GM19372 (cell line): ENCODE results near the gene PRF1.
A peak's percentile ranks its signal among the peaks of the same experiment; 100 is the strongest.
"Not testable (repeated sequence)": the region's sequence is repeated elsewhere in the genome, so short reads cannot be mapped to it uniquely, and the experiment has no call there.

Source experiments
- ATAC-seq: cut with Tn5 transposase; IDR thresholded peaks from one replicate; pipeline ENCODE4 v1.9.1; 2021; ENCODE audit warnings: mild to moderate bottlenecking, low read depth, moderate library complexity; ENCODE audit not compliant: unreplicated experiment

Gene PRF1

GRCh38 chr10:70581176-70581575 lies 21.4 kb downstream of the PRF1 start:
- not testable (repeated sequence) for ATAC-seq

- ATAC-seq: no peak
Observed at GRCh38 chr10:70579234-70580002, 23.1 kb downstream of the PRF1 start.

DNA sequence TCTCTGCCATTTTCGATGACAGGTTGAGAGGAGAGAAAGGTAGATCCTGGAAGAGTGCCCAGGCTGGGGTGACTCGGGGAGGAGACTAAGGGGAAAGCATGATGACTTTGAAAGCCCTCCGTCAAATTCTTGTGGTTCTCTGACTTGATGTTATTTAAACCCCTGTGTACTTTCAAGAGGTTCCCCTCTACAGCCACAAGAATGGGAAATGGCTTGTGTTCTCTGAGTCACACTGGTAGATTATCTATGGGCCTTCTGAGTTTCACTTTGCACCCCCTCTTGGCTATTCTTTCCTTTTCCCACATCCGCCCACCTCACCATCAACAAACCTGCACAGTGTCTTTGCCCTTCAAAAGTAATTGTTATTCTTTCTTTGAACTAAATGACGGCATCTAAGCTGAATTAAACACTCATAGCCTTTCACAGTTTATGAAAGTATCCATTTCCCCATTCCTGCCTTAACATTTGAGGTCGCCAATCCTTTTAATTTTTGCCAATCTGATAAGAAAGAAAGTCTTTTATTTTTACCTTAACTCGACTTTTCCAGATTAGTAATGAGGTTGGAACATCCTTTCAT lies 24.1 kb downstream of the PRF1 start:
- ATAC-seq: peak; percentile 49

GRCh38 chr10:70576803-70577517 lies 25.6 kb downstream of the PRF1 start:
- no peak for ATAC-seq

- ATAC-seq: peak; percentile 45
Observed at GRCh38 chr10:70575874-70576802, 26.4 kb downstream of the PRF1 start.

DNA sequence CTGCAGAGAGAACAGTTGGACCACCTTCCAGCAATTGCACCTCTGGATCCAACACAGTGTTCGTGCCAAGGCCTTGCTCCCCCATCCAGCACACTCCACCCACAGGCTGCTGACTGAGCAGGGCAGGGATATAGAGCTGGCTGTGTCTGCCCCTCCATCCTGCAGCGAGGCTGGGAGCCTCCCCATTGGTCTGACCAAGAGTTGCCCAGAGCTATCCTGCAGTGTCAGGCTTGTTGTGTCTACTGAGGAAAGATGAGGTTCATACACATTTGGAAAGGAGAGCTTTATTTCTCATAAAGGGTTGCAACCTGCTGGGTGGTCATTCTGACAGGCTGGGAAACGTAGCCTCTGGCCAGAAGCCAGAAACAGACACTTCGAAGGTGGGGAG lies 27.1 kb downstream of the PRF1 start:
- ATAC-seq: no peak

DNA sequence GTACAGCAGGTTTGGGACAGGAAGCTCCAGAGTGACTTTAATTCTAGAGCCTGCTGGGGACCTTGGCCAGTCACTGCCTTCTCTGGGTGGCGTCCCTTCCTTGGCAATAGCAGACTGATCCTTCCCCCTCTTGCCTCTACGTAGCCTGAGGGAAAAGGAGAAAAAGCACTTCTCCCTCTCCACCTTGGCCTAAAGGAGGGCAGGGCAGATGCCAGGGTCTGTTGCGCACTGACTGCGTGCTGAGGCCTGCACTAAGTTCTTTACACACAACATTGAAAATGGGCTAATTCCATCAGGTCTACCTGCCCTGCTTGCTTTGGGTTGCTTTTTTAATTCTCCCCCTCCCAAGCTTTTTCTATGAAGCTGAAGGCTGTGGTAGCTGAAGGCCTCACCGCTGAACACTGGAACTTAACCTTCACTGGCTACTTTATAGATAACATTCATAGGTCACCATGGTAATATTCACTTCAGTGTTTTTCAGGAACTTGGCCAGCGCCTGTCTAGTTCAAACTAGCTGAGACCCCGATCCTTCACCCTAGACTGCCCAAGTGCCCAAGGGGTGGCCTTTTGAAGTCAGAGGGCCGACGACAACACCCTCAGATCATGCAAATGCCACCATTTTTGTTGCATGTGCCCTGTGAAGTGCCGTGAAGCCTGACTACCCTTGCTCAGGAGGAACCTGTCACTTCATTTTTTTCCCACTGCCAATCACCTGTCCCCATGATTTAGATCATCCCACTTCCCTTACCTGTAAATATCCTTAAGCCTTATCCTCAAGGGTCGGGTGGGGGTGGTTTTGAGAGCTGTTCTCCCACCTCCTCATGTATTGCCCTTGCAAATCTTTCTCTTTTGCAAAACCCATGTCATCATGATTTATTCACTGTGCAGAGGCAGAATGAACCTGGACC lies 28.7 kb downstream of the PRF1 start:
- no peak for ATAC-seq

- ATAC-seq: no peak
Observed at GRCh38 chr10:70571636-70572439, 30.7 kb downstream of the PRF1 start.

DNA sequence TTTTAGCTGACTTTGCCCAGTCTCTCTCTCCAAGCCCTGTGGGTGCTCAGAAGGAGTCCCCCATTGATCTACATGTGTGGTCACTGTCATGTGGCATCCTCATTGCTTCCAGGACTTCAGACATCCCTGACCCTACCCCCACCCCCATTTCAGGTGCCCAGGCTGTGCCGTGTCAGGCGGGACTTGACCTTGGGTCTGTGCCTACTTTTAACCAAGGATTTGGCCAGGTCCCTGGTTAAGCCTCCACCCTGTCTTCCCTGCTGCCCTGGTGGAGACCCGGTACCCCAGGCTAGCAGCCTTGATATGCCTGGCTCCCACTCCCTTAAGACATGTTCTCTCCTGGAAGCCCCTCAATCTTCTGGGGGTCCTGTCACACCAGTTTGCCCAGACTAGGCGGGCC lies 31.3 kb downstream of the PRF1 start:
- ATAC-seq: no peak

- no peak for ATAC-seq
Observed at GRCh38 chr10:70568781-70569495, 33.6 kb downstream of the PRF1 start.

DNA sequence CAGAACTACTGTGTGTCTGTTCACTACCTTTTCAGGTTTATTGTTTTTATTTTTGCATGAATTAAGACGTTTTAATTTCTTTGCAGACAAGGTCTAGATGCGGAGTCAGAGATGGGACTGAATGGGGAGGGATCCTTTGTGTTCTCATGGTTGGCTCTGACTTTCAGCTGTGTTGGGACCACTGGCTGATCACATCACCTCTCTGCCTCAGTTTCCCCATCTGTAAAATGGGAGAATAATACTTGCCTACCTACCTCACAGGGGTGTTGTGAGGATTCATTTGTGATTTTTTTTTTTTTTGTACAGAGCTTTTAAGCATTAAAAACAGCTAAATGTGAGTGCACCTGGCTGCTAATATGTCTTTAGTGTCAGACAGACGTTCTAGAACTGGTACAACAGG lies 34.4 kb downstream of the PRF1 start:
- no peak for ATAC-seq

GRCh38 chr10:70567603-70568002 lies 34.9 kb downstream of the PRF1 start:
- no peak for ATAC-seq

DNA sequence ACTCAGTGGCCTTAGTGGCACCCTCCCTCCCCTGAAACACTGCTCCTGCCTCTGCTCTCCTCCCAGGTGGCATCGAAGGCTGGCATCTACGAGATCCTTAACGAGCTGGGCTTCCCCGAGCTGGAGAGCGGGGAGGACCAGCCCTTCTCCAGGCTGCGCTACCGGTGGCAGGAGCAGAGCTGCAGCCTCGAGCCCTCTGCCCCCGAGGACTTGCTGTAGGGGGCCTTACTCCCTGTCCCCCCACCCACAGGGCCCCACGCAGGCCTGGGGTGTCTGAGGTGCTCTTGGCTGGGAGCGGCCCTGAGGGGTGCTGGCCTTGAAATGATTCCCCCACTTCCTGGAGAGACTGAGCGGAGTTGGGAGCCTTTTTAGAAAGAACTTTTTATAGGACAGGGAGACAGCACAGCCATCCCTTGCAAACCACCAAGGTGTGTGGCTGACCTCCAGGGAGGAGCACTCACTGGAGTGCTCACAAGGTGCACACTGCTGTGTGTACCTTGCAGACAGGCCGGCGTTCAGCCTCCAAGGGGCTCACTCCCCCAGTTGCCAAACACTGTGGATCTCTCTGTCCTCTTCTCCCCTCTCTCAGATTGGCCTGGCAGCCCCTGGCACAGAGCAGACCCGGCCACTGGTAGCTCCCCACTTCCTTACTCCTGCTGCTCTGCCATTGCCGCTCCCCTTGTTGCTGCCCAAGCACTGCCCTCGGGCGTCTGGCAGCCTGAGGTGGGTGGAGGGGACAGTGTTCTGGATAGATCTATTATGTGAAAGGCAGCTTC lies 35.8 kb downstream of the PRF1 start:
- no peak for ATAC-seq

DNA sequence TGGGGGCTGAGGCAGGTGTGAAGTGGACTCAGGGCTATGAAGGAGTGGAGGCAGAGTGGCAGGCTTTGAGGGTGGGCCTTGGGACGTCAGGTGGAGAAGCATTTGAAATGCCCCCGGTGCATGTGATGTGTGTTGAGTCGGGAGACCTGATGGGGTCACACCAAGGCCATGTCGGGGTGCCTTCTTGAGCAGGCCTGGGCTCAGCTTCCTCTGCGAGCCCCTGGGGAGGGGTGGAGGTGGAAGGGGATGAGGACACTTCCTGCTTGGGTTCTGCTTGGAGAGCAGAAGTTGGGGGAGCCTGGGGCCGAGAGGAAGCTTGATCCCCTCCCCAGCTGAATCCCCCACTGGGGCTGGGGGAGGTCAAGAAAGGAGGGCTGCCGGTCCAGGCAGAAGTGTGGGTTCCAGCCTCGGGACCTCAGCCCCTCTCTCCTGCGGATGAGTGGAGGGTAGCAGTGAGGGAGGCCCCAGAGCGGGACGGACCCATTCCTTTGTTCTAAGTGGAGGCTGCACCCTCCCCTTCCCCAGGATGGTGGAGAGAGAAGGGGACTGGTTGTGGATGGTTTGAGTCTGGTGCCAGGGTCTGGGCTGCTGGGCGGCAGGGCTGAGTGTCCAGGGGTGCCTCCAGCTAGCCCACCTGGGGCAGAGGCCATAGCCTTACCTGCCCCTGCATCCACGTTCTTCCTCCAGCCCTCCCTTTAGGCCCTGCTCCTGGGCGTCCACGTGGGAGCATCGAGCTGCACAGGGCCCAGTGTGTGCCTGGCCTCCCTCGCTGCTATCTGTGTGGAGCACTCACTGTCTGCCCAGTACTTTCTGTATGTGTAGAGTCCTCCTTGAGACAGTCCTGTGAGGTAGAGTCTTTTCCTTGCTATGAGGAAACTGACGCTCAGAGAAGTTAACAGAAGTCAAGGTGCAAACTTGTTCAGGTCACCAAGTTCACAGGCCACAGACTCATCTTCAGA lies 36.7 kb downstream of the PRF1 start:
- ATAC-seq: no peak

DNA sequence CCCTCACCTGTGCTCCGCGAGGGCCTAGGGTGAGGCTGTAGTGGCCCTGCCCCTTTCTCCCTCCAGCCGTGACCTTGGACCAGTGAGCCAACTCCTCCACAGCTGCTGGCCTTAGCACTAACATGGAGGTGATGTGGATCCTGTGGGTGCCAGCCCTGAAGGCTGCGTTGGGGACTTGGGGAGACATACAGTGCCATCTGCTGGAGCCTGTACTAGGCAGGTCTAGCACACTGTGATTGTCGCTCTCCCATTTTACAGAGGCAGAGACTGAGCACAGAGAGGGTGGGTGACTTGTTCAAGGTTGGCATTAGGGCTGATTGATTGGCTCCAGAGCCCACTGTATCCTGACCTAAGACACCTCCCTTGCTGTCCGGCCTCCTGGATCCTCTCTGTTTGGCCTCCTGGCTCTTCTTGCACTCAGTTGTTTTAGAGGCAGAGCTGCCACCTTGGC lies 37.6 kb downstream of the PRF1 start:
- ATAC-seq: no peak

DNA sequence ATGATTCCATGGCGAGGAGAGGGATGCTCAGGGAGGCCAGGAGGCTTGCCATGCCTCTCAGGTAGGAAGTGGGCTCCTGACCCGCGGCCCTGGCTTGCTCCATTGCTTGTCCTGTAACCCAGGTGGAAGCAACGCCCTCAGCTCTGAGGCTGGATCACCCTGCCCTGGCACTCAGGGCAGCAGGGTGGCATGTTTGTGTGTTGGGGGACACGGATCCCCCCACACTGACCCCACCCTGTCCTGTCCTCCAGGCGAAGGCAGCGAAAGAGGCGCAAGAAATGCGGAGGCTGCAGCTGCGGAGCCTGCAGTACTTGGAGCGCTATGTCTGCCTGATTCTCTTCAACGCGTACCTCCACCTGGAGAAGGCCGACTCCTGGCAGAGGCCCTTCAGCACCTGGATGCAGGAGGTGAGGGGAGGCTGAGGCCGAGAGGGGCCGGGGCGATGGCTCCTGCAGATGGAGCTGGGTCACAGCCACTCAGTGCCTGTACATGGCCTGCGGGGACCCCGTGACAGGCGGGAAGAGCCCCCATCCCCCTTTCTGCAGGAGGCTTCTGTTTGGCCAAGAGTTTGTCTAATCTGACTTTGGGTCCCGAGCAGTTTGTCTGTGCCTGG lies 38.3 kb downstream of the PRF1 start:
- ATAC-seq: no peak
